ENCODE data around the gene GLB1L.

GRCh38 chr2:219247678-219248642, 2.7 kb upstream of the GLB1L start:
- peak; percentile 18 to 24; a peak in 2 of 4 replicates for TF ChIP-seq RAD21 (IDR thresholded peaks at IDR 0.05 in 1 of 2, conservative IDR thresholded peaks at IDR 0.05 in 1 of 2; ENCODE audit: low read depth in 2 of 2, low read length in 2 of 2)
- no peak for TF ChIP-seq ATF2 (IDR thresholded peaks at IDR 0.05; ENCODE audit: low read length)
- TF ChIP-seq CTCF (IDR thresholded peaks at IDR 0.05; ENCODE audit: control extremely low read depth in 1 of 3, insufficient read depth in 1 of 3, low read depth in 1 of 3, low read length in 3 of 3): peak in 2 of 3 experiments; percentile 30 to 31; a peak in 2 of 4 replicates
- no peak for TF ChIP-seq JUND (IDR thresholded peaks at IDR 0.05; ENCODE audit: low read length)
- TF ChIP-seq GTF2F1 (IDR thresholded peaks at IDR 0.05; ENCODE audit: borderline replicate concordance, low read depth, low read length): no peak
- TF ChIP-seq CEBPB (IDR thresholded peaks at IDR 0.05; ENCODE audit: low read depth, low read length): no peak
- no peak; a peak in 1 of 3 replicates for TF ChIP-seq POLR2A (IDR thresholded peaks at IDR 0.05; ENCODE audit: control extremely low read depth in 1 of 2, low read depth in 2 of 2, low read length in 2 of 2)
- no peak for TF ChIP-seq FOSL1 (IDR thresholded peaks at IDR 0.05; ENCODE audit: insufficient read depth, low read depth, low read length)
- TF ChIP-seq SP2 (IDR thresholded peaks at IDR 0.05; ENCODE audit: low read length): no peak
- TF ChIP-seq POLR2AphosphoS5 (IDR thresholded peaks at IDR 0.05; ENCODE audit: low read depth, low read length): no peak
- no peak for TF ChIP-seq SIRT6 (IDR thresholded peaks at IDR 0.05; ENCODE audit: low read length)
- TF ChIP-seq CHD1 (IDR thresholded peaks at IDR 0.05; ENCODE audit: low read depth, low read length): no peak
- no peak for TF ChIP-seq YY1 (IDR thresholded peaks at IDR 0.05; ENCODE audit: low read depth, low read length)
